ENCODE measurements around the gene TMEM217.
A peak's percentile ranks its signal among the peaks of the same experiment; 100 is the strongest.

Gene TMEM217

DNA sequence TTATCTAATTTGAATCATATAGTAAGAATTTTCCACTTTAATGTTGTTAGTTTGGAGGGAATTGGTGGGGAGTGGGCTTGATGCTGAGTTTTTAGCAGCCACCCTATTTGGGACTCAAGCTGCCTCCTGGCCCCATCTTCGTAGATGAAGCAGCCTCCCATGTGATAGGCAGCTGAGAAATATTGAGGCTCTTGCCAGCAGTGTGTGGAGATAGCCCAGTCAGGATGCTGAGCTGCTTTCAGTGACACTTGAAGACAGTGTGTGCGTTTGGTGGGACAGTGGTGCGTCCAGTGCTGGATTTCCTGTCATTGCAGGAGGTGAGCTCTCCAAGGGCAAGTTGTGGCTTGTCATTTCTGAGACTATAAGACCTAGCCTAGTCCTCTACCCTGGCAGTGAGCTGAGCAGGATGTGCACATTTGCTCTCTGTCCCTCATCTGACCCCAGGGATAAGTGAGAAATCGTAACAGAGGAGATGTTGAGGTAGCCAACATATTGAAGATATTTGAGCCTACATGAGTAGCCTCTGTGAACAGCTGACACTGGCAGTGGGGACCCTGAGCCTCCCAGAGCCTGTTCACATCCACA, 48.0 kb upstream of the TMEM217 start:
- ChIA-PET POLR2A (no interaction called here), CTCF (interaction anchor here (1.0 to 6.8 kb wide), 5 partner anchors 10 to 19 kb away, joined by 3 to 57 read pairs (median 4); no protein-coding TSS in a partner anchor)
- no peak overlapping the region for H3K4me3 ChIP-seq (ENCODE audit: low read depth, low read length)

DNA sequence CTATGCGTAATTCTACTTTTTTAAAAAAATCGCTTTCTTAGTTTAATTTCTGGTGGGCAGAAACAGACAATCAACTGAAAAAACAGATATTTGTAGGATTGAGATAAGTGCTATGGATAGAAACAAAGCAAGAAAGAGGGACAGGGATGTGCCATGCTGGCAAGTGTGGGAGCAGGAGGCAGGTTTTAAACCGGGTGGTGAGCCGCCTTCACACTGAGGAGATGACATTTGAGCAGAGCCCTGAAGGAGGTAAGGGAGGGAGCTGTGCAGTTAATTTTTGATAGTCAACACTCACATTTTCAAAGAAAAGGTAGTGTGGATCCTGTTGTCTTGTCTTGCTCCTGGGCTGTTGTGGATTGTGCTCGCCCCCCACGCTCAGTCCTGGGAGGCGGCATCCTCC, 46.8 kb upstream of the TMEM217 start:
- ChIA-PET CTCF (interaction anchor here (0.6 to 6.8 kb wide), 9 partner anchors 11 to 1823 kb away, joined by 3 to 57 read pairs (median 6); no protein-coding TSS in a partner anchor), POLR2A (no interaction called here)
- Histone ChIP-seq H3K4me1 (ENCODE audit: control insufficient read depth, insufficient read depth, low read length) (peaks cover 5% of the 10 kb centered on the region), H3K36me3 (ENCODE audit: control insufficient read depth in 2 of 2, insufficient read depth in 1 of 2, low read length in 2 of 2) (peaks cover 0 to 42% of the 10 kb centered on the region in 2 experiments; a peak in 2 of 3 replicates), H3K9me3 (ENCODE audit: control insufficient read depth, insufficient read depth, low read depth, low read length) (no peaks in the 10 kb centered on the region), H3K4me3 (ENCODE audit: low read depth, low read length) (no peak overlapping the region), H3K27ac (ENCODE audit: extremely low read depth, low read depth, low read length) (no peak overlapping the region)
- TF ChIP-seq ZNF623 (tag by site-specific recombination; IDR thresholded peaks at IDR 0.05): no peak

More for the DNA sequence above, 48.0 kb upstream of the TMEM217 start:
- Histone ChIP-seq H3K4me1 (ENCODE audit: control insufficient read depth, insufficient read depth, low read length) (peaks cover 5% of the 10 kb centered on the region), H3K36me3 (ENCODE audit: control insufficient read depth in 2 of 2, insufficient read depth in 1 of 2, low read length in 2 of 2) (peaks cover 0 to 42% of the 10 kb centered on the region in 2 experiments; a peak in 1 of 3 replicates), H3K9me3 (ENCODE audit: control insufficient read depth, insufficient read depth, low read depth, low read length) (no peaks in the 10 kb centered on the region), H3K27ac (ENCODE audit: extremely low read depth, low read depth, low read length) (no peak overlapping the region)
- TF ChIP-seq ZNF221 (tag by site-specific recombination; IDR thresholded peaks at IDR 0.05; ENCODE audit: borderline replicate concordance): no peak
- 0 out of 2 replicates have a peak, but pooled peaks have one; percentile 20 for TF ChIP-seq ZBTB48 (tag by site-specific recombination; IDR thresholded peaks at IDR 0.05)

DNA sequence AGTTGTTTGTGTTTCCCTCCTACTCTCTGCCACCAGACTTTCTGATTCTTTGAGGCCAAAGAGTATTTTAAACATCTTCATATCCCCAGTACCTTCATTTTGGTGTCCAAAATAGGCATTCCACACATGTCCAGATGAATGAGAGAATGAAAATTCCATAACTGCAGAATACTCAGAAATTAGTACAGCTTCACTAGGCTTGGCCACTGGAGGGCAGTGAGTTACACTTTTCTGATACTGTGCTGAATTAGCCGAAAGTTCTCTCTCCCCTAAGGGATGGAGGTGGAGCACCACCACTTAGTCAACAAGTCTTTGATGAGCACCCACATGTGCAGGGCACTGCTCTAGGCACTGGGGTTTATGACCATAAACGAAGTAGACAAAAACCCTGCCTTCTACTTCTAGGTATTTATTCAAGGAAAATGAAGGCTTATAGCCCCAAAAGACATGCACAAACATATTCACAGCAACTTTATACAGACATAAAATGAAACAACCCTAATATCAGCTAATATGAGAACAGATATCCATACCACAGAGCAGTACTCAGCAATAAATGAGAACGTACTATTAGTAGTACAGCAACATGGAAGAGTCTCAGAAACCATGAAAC, 46.1 kb upstream of the TMEM217 start:
- H3K9me3 ChIP-seq (ENCODE audit: control insufficient read depth, insufficient read depth, low read depth, low read length): no peaks in the 10 kb centered on the region
- POLR2A ChIA-PET: interaction anchor here (0.5 kb wide), 1 partner anchor 928 kb away, joined by 3 read pairs; no protein-coding TSS in a partner anchor

DNA sequence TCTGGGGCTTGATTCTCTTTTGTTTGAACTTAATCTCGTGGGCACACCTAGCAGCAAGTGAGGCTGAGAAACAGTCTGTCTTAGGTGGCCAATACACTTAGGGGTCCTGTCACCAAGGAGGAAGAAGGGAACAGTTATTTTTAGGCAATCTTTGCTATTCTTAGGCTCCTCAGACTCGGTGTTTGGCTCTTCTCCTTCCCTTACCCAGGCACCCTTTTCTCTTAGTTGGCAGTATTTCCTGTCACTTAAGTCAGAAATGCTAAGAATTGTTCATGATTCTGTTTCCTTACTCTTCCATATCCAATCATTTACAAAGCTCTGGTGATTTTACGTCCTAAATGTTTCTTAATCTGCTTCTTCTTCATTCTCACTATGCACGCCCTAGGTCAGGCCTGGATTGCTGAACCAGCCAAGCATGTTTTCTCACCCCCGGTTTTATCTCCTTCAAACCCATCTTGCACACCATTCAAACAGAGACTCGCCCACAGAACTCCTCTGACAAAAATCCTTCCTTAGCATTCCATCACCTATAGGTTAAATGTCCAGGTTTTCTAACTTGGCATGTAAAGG, 45.2 kb upstream of the TMEM217 start:
- H3K4me3 ChIP-seq (ENCODE audit: low read depth, low read length): no peak overlapping the region
- CTCF ChIA-PET: interaction anchor here (0.5 to 6.8 kb wide), 12 partner anchors 10 to 771 kb away, joined by 3 to 57 read pairs (median 4); no protein-coding TSS in a partner anchor
- H3K4me1 ChIP-seq (ENCODE audit: control insufficient read depth, insufficient read depth, low read length): peaks cover 3% of the 10 kb centered on the region
- no peak overlapping the region for H3K27ac ChIP-seq (ENCODE audit: extremely low read depth, low read depth, low read length)
- no peaks in the 10 kb centered on the region for H3K9me3 ChIP-seq (ENCODE audit: control insufficient read depth, insufficient read depth, low read depth, low read length)
- POLR2A ChIA-PET: interaction anchor here (0.5 kb wide), 1 partner anchor 929 kb away, joined by 3 read pairs; no protein-coding TSS in a partner anchor
- H3K36me3 ChIP-seq (ENCODE audit: control insufficient read depth in 2 of 2, insufficient read depth in 1 of 2, low read length in 2 of 2): peaks cover 0 to 41% of the 10 kb centered on the region in 2 experiments; a peak in 2 of 3 replicates
- no peak for TF ChIP-seq ZNF341 (tag by site-specific recombination; IDR thresholded peaks at IDR 0.05; ENCODE audit: low read depth)
- TF ChIP-seq, protein P1, sequence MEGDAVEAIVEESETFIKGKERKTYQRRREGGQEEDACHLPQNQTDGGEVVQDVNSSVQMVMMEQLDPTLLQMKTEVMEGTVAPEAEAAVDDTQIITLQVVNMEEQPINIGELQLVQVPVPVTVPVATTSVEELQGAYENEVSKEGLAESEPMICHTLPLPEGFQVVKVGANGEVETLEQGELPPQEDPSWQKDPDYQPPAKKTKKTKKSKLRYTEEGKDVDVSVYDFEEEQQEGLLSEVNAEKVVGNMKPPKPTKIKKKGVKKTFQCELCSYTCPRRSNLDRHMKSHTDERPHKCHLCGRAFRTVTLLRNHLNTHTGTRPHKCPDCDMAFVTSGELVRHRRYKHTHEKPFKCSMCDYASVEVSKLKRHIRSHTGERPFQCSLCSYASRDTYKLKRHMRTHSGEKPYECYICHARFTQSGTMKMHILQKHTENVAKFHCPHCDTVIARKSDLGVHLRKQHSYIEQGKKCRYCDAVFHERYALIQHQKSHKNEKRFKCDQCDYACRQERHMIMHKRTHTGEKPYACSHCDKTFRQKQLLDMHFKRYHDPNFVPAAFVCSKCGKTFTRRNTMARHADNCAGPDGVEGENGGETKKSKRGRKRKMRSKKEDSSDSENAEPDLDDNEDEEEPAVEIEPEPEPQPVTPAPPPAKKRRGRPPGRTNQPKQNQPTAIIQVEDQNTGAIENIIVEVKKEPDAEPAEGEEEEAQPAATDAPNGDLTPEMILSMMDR (tag by site-specific recombination; IDR thresholded peaks at IDR 0.05): no peak
- no peak for TF ChIP-seq ZBTB17 (tag by site-specific recombination; IDR thresholded peaks at IDR 0.05)
- TF ChIP-seq, protein P2, sequence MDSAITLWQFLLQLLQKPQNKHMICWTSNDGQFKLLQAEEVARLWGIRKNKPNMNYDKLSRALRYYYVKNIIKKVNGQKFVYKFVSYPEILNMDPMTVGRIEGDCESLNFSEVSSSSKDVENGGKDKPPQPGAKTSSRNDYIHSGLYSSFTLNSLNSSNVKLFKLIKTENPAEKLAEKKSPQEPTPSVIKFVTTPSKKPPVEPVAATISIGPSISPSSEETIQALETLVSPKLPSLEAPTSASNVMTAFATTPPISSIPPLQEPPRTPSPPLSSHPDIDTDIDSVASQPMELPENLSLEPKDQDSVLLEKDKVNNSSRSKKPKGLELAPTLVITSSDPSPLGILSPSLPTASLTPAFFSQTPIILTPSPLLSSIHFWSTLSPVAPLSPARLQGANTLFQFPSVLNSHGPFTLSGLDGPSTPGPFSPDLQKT (IDR thresholded peaks at IDR 0.05; ENCODE audit: borderline replicate concordance, low read depth, low read length): no peak
- TF ChIP-seq ZNF132 (tag by site-specific recombination; IDR thresholded peaks at IDR 0.05; ENCODE audit: borderline replicate concordance): no peak
- no peak for TF ChIP-seq ZNF121 (tag by site-specific recombination; IDR thresholded peaks at IDR 0.05)
- TF ChIP-seq ZNF2 (tag by site-specific recombination; IDR thresholded peaks at IDR 0.05): no peak
- no peak for TF ChIP-seq YY1 (tag by site-specific recombination; IDR thresholded peaks at IDR 0.05)
- TF ChIP-seq ZSCAN16 (tag by site-specific recombination; IDR thresholded peaks at IDR 0.05): no peak
- TF ChIP-seq FEZF1 (tag by site-specific recombination; IDR thresholded peaks at IDR 0.05): no peak
- TF ChIP-seq ZNF701 (tag by site-specific recombination; IDR thresholded peaks at IDR 0.05): no peak
- TF ChIP-seq ZNF169 (tag by site-specific recombination; IDR thresholded peaks at IDR 0.05): no peak

More for the DNA sequence above, 46.1 kb upstream of the TMEM217 start:
- TF ChIP-seq ZNF600 (tag by site-specific recombination; IDR thresholded peaks at IDR 0.05) (peak; percentile 73), ZNF138 (tag by site-specific recombination; IDR thresholded peaks at IDR 0.05; ENCODE audit: borderline replicate concordance) (no peak), SCRT2 (tag by site-specific recombination; IDR thresholded peaks at IDR 0.05) (peak; percentile 80), ZNF654 (tag by site-specific recombination; IDR thresholded peaks at IDR 0.05; ENCODE audit: low read depth) (peak; percentile 53), ZNF660 (tag by site-specific recombination; IDR thresholded peaks at IDR 0.05) (peak; percentile 44; the same call in 1 of the 2 replicates), ZFP41 (tag by site-specific recombination; IDR thresholded peaks at IDR 0.05; ENCODE audit: borderline replicate concordance) (no peak), ZNF561 (tag by site-specific recombination; IDR thresholded peaks at IDR 0.05; ENCODE audit: borderline replicate concordance) (peak; percentile 99)
- TF ChIP-seq, protein P1 (tag by site-specific recombination; IDR thresholded peaks at IDR 0.05): peak; percentile 61; the same call in 1 of the 2 replicates
- H3K4me1 ChIP-seq (ENCODE audit: control insufficient read depth, insufficient read depth, low read length): peaks cover 5% of the 10 kb centered on the region
- H3K27ac ChIP-seq (ENCODE audit: extremely low read depth, low read depth, low read length): no peak overlapping the region
- CTCF ChIA-PET: interaction anchor here (0.5 to 6.8 kb wide), 13 partner anchors 10 to 1822 kb away, joined by 3 to 57 read pairs (median 4); no protein-coding TSS in a partner anchor
- H3K4me3 ChIP-seq (ENCODE audit: low read depth, low read length): no peak overlapping the region
- peaks cover 0 to 41% of the 10 kb centered on the region in 2 experiments; a peak in 2 of 3 replicates for H3K36me3 ChIP-seq (ENCODE audit: control insufficient read depth in 2 of 2, insufficient read depth in 1 of 2, low read length in 2 of 2)
